GM19043 (cell line): ENCODE measurements around the gene KRT9.
"Not testable (repeated sequence)": the region's sequence is repeated elsewhere in the genome, so short reads cannot be mapped to it uniquely, and the experiment has no call there.

Source experiments
- ATAC-seq: cut with Tn5 transposase; IDR thresholded peaks from one replicate; pipeline ENCODE4 v1.9.1; 2021; ENCODE audit warnings: low read depth; ENCODE audit not compliant: unreplicated experiment

KRT9 gene

DNA sequence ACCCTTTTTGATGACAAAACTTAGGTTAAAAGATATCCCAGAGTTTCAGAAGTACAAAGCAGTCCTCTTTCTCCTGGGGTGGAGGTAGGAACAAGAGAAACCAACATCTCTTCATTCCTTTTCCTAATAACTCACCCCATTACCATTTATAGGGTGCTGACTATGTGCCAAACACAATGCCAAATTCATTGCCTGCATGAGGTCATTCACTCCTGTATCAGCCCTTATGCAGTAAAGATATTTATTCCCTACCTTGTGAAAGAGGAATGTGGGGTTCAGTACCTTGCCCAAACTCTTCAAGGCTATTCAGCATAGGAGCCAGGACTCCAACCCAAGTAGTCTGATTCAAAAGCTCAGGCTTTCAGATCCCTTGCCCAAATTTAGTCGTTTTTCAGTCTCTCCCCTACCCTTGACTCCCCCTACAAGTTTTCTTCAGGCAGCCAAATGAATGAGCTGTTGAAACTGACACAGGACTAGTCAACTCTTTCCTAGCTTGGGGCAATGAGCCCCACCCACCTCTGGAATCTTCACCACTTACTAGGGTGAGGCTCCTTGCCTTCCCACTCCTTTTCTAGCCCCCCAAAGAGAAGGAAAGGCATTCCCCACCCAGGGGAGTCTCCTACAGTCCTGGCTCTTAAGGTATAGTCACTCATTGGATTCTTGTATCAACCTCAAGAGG is 9.0 kb upstream of the KRT9 start:
- no peak for ATAC-seq

DNA sequence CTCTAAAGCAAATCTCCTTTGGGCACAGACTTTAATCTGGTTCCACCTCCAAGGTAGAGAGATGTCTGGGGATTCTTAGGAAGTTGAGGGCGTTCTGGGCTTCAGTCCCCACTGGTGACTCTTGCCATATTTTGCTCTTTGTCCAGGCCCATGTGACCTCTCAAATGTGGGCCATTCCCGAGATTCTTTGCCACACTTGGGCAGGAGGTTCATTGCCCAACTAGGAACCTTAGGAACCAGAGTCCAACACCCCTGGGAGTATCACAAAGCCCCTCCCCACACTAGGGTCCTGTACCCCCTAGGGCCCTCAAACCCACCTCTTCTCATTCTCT is 8.4 kb upstream of the KRT9 start:
- ATAC-seq: no peak

DNA sequence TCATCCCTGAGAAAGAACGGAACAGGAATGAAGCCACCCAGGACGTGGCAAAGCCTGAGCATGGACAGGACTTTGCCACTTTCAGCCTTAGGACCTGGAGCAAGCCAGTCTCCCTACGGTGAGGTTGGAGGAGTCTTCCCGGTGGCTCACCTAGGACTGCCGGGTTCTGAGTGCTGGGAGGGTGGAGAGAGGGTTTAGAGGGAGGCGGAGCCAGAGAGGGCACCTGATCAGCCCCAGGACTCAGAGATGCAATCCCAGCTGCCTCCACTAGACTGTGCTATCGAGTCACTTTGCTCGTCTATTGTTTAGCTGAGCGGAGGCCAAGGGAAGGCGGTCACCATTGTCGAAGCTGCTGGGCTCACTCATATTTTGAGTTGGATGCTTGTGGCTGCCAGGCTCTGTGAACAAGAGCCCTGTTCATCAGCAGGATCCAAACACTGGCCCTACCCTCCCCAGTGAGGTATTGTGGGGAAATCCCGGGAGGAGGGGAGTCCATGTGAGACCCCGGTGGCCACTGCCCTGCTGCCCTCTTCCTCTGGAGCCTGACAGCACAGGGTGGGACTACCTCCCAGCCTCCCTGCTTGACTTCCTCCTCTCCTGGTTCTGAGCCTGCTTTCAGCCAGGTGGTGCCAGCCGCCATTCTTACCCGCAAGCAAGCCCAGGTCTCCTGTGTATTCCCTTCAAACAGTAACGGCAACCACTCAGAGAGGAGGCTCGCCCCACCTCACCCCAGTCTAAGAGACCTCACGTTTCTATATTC is 7.8 kb upstream of the KRT9 start:
- peak; percentile 51 for ATAC-seq

DNA sequence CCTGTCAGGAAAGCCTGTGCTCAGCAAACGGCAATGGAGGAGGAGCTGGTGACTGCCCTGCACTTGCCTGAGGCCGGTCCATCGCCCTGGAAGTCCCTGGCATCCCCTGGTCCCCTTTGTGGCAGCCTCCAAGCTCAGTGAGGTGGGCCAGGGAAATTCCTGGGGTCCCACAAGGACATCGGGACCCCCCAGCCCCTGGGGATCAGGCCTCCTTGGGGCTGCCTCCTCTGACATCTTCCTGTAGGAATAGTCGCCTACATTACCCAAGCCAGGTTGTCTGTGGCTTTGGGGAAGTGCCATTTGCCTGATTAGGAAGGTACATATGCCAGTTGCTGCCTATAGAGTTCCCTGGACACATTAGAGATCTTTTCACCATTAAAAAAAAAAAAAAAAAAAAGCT is 7.1 kb upstream of the KRT9 start:
- ATAC-seq: no peak

DNA sequence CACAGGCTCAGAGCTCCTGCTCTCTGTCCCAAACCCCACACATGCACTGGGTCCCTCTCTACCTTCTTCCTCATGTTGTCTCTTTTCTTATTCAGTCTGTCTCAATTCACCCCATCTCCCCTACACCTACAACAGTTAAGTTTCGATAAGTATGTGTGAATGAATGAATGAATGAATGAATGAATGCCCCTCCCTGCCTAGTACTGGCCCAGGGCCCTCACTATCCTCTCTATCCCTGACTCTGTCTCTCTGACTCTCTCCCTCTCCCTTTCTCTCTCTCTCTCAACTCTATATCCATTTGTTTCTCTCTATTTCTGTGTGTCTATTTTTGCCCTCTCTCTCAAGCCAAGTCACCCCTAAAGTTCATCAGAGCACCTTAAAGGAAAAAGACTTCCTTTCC is 6.7 kb upstream of the KRT9 start:
- ATAC-seq: no peak

DNA sequence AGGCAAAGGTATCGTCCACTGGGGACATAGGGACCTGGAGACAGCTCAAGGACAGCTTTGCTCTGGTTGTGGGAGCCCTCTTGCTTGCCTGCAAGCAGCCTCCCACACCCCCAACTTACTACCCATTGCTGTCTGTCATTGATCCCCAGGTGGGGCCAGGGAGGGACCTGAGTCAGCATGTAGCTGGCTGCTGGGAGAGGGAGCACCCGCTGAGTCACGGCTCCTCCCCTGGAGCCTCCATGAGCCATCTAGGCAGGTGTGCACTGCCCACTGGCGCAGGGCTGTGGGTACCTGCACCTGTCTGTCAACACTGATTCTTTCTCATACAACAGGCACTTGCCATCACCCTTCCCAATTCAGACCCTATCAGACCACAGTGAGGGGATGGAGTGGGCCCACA is 4.9 kb upstream of the KRT9 start:
- not testable (repeated sequence) for ATAC-seq

DNA sequence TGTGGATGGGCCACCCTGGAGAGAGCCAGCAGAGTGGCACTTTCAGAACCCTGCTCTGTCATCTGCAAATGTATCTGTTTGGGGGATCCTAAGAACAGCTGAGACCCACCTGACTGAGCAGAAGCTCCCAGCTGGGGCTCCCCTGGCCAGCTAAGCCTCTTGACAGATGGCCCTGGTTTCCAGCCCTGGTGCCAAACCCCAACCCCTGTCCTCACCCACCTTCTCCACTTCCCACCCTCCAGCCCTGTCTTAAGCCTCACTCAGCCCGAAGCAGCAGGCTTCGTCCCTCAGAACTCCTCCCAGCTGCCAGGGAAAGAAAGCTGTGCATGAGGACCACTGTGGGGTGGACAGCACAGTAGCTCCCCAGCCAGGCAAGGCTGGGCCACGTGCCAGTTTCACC is 3.5 kb upstream of the KRT9 start:
- no peak for ATAC-seq

DNA sequence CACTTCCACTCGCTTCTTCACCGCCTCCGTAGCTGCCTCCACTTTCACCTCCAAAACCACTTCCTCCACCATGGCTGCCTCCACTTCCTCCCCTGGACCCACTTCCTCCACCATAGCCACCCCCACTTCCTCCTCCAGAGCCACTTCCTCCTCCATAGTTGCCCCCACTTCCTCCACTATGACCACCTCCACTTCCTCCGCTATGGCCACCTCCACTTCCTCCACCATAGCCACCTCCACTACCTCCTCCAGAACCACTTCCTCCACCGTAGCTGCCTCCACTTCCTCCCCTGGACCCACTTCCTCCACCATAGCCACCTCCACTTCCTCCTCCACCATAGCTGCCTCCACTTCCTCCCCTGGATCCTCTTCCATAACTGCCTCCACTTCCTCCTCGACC is 4.5 kb downstream of the KRT9 start:
- ATAC-seq: no peak

DNA sequence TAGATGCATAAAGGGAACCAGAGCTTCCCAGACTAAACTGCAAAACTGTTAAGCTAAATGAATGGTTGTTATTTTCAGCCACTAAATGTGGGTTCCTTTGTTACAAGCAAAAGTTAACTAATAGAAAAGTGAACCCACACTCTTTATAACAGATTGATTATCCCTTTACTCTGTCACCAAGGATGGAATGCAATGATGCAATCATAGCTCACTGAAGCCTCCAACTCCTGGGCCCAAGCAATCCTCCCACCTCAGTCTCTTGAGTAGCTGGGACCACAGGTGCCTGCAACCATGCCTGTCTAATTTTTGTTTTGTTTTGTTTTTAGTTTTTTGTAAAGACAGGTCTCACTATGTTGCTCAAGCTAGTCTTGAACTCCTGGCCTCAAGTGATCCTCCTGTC is 6.5 kb downstream of the KRT9 start:
- ATAC-seq: no peak

DNA sequence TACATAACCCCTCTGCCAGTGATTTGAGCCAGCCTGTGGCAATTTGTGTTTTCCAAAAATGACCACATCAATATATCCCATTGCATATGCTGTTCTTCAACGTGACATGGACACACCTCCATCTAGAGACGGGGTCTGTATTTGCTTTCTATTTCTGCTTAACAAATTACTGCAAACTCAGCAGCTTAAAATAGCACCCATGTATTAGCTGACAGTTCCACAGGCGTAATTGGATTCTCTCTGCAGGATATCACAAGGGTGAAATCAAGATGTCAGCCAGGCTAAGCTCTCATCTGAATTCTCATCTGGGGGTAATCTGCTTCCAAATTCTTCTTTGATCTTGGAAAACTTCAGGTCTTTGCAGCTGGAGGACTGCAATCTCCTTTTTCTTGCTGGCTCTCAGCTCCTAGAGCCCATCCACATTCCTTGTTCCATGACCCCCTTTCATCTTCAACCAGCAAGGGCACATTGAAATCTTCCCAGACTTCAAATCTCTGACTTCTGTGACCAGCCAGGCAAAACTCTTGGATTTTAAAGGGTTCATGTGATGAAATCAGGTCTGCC is 8.2 kb downstream of the KRT9 start:
- ATAC-seq: no peak

DNA sequence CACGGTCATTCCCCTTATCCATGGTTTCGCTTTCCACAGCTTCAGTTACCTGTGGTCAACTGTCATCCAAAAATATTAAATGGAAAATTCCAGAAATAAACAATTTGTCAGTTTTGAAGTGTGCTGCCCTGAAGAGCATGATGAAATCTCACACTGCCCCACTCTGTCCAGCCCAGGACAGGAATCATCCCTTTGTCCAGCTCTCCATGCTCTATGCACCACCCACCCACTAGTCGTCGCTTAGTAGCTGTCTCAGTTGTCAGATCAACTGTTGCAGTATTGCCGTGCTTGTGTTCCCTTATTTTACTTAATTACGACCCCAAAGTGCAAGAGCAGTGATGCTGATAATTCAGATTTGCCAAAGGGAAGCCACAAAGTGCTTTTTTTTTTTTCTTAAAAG is 10.3 kb downstream of the KRT9 start:
- ATAC-seq: no peak

DNA sequence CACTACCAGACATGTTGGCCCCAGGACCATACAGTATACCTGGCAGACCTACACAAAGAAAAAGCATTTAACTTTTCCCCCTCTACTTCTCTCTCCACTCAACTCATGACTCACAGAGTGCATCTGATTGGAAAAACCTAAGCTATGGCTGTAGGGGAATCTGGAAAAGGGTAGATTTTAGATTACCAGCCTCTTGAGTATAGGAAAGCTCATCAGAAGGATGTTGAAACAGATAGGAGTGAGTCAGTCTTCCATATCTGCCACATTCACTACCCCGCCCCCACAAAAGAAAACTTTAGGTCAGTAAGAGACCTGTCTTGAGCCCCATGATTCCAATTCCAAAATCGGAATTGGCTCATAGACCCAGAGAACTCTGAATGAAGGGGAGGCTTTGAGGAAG is 12.3 kb downstream of the KRT9 start:
- ATAC-seq: no peak

DNA sequence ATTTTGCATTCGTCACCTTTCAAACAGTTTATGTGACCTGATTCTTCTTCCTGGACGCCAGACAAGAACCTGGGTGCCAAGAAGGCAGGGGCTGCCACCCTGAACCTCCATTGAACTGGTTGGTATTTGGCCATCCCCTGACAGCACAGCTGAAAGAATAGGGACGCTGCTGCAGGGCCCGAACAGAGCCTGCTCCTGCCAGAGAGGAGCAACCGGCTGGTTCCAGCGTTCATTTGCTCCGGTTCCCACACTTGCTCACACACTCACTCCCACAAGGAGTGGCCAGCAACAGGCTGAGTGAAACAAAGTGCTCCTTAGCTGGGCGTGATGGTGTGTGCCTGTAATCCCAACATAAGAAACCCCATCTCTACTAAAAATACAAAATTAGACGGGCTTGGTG is 14.9 kb downstream of the KRT9 start:
- ATAC-seq: no peak

DNA sequence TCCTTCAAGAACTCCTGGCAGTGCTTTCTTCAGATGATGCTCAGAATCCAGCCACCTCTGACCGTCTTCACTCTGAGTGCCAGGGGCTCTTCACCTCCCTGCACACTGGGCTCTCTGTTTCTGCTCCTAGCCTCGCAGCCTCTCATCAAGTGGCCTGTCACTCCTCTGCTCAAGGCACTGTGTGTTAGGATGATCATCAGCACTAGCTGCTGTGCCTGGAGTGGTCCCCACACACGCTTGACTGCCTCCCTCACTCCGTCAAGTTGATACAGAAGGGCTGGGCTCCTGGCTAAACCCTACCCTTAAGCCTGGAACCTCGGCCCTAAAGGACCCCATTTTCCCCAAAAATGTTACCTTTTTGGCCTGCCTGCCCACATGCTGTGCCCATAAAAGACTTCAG is 15.6 kb downstream of the KRT9 start:
- no peak for ATAC-seq

DNA sequence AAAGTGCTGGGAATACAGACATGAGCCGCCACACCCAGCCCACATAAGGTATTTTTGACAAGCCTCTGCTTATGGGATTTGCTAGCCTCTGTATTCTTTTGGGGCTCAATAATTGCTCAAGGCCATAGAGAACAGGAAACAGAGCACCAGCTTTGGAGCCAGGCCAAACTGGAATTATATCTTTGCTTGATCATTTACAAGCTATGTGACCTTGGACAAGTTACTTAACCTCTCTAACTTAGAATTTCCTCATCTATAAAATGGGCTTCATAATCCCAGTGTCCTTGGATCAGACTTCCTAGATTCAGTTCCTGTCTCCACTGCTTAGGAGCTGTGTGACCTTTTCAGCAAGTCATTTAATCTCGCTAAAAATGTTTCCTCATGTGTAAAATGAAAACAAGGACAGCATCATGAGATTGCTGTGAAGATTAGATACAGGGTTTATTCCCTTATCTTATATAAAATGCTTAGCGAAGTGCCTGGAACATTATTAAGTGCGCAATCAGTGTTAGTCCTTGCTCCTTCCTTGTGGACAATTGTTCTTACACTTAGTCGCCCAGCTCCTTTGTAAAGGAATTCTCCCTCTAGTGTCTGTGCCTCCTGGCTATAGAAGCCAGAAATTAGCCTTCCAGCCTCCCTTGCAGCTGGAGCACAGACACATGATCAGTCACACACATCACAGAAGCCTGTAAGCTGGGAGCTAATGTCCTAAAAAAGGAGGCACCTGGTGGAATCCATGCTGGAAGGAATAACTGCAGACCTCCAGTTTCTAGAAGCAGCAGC is 16.6 kb downstream of the KRT9 start:
- ATAC-seq: no peak

DNA sequence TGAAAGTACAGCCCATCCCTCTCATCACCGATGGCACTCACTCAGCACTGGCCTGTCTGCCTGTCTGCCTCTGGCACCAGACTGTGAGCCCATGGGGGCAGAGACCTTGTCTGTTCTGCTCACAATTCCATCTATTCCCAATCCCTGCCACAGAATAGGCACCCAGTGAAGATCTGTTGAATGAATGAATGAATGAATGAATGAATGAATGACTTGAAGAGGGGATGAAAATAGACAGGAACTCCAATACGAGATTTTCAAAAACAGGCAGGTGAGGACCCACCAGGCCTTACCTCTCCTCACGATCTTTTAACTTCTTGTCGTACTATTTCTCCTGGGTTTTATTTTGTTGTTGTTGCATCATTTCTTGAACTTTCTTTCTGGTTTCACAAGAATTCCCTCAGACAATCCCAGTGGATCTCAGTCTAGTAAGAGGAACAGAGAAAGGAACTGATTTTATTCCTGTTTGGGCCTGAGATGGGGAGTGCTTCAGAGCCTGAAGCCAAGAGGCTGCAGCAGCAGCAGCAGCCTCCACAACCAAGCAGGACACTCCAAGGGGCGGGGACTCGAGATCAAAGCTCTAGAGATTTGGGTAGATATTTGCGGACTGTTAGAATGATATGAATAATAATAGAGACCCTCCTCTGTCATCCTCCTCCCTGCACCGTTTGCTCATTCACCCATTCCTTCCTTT is 17.7 kb downstream of the KRT9 start:
- ATAC-seq: no peak

DNA sequence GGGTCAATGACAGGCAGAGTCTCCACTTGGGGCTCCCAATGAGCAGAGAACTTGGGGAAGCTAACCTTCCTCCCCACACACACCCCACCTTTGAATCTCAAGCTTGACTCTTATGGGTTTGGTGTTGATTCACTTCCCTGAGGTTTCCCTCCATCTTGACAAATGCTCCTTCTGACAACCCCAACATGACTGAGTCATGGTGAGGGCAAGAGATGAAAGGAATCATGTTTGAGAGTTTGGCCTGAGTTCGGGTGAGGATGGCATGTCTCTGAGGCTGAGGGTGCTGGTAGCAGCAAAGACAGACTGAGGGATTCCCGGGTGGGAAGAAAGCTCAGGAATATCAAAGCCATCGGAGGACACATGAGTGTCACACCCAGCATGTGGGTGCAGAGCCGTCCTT is 18.7 kb downstream of the KRT9 start:
- ATAC-seq: no peak

DNA sequence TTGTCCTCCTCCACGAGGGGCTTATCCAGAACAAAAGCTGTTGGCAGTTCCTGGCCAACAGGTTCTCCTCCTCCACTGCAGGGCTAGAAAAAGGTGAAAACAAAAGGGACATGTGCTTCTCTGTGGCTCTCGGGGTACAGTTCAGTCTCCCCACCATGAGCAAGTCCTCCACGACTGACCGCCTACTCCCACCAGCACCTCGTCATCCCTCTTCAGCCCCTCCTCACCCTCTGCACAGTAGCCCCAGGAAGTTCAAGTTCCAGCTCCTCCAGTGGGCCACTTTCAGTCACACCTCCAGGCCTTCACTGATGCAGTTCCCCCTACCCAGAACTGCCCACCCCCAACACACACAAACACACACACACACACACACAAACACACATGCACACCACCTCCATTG is 19.4 kb downstream of the KRT9 start:
- no peak for ATAC-seq

DNA sequence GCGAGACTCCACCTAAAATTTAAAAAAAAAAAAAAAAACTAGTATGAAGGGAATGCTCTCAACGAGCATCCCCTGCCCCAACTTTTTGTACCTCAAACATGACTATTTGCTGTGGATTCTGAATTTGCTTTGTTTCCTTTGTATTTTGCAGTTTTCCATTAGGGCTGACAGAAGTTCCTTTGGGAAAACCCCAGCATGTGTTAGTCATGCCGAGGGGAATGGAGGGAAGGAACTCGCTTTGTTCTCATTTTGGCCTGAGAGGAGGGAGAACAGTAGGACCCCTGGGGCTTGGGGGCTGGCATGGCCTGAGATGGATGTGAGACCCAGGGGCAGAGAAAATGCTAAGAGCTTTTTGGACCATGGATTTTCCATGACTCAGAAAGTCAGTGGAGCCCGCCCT is 20.5 kb downstream of the KRT9 start:
- ATAC-seq: no peak

DNA sequence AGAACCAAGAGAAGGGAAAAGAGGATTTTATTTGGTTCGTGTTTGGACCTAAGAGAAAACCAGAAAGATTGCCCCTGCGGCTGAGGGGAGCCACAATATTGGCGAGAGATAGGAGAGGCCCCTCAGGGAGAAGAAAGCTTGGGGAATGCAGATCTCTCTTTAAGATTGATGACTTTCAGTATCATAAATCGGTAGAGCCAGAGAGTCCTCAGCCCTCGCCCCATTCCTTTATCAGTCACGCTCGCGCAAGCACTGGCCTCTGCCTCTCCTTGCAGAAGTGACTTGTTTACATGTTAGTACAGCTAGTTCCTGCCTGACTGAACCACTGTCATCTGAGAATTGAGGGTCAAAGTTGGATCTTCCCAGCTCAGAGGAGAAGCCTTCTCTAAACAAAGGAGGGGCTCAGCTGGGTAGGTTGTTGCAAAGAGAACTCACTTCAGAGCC is 22.2 kb downstream of the KRT9 start:
- ATAC-seq: no peak
